ENCODE results near the gene TTLL11.

The TTLL11 gene

GRCh38 chr9:121784731-121785411, 308.2 kb downstream of the TTLL11 start:
- no peak for DNase-seq (ENCODE audit: low spot score)

- DNase-seq (ENCODE audit: low spot score): no peak
Measured at GRCh38 chr9:121783521-121784507, 309.3 kb downstream of the TTLL11 start.

GRCh38 chr9:121783111-121783510, 310.0 kb downstream of the TTLL11 start:
- DNase-seq (ENCODE audit: low spot score): no peak

- DNase-seq (ENCODE audit: low spot score): no peak
Measured at GRCh38 chr9:121782514-121783110, 310.5 kb downstream of the TTLL11 start.

- no peak for DNase-seq (ENCODE audit: low spot score)
Measured at GRCh38 chr9:121781701-121782464, 311.2 kb downstream of the TTLL11 start.

GRCh38 chr9:121781145-121781548, 312.0 kb downstream of the TTLL11 start:
- DNase-seq (ENCODE audit: low spot score): no peak

GRCh38 chr9:121780177-121781040, 312.7 kb downstream of the TTLL11 start:
- no peak for DNase-seq (ENCODE audit: low spot score)

- no peak for DNase-seq (ENCODE audit: low spot score)
Measured at GRCh38 chr9:121779381-121780117, 313.6 kb downstream of the TTLL11 start.

GRCh38 chr9:121778252-121779225, 314.6 kb downstream of the TTLL11 start:
- no peak for DNase-seq (ENCODE audit: low spot score)

- DNase-seq (ENCODE audit: low spot score): no peak
Measured at GRCh38 chr9:121776739-121777637, 316.1 kb downstream of the TTLL11 start.

- DNase-seq (ENCODE audit: low spot score): no peak
Measured at GRCh38 chr9:121776001-121776738, 316.9 kb downstream of the TTLL11 start.

- DNase-seq (ENCODE audit: low spot score): no peak
Measured at GRCh38 chr9:121774715-121775613, 318.1 kb downstream of the TTLL11 start.

- no peak for DNase-seq (ENCODE audit: low spot score)
Measured at GRCh38 chr9:121773954-121774714, 319.0 kb downstream of the TTLL11 start.

- no peak for DNase-seq (ENCODE audit: low spot score)
Measured at GRCh38 chr9:121773286-121773953, 319.7 kb downstream of the TTLL11 start.

All from RKO (cell line).